ENCODE results near the gene RAB11A.

Gene RAB11A

DNA sequence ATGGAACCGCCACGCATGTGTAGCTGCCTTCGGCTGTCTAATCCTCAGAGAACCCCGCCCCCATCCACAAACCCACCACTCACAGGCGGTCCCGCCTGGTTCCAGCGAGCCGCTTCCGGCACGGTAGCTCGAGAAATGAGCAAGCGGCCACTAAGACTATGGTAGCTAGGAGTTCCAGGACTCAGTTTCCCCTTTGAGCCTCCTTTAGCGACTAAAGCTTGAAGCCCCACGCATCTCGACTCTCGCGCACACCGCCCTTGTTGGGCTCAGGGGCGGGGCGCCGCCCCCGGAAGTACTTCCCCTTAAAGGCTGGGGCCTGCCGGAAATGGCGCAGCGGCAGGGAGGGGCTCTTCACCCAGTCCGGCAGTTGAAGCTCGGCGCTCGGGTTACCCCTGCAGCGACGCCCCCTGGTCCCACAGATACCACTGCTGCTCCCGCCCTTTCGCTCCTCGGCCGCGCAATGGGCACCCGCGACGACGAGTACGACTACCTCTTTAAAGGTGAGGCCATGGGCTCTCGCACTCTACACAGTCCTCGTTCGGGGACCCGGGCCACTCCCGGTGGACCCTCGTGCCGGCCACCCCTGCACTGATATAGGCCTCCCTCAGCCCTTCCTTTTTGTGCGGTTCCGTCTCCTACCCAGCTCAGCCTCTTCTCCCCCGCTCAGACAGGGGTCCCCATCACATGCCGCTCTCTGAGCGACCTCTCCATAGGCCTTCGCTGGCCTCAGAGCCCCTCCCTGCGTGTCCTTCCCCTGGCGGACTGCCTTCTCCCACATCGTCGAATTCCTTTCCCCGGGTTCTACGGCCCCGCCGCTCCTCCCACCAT lies at the start of gene RAB11A:
Gene RAB11A, plus strand, starts transcription at position 366 of the 828 bp plus-strand sequence. Its CDS starts 95 bp downstream, at position 461.
- in situ Hi-C loops (cut with HindIII; ENCODE audit: low sequenced_read_pairs), result loop anchor here (25.0 kb wide), 1 partner anchor 232 kb away; no protein-coding TSS in a partner anchor
- DNase-seq (ENCODE audit: low read depth), result peak; percentile 89
- peak within 1 kb of the TSS; percentile 98 for H3K4me3 ChIP-seq (ENCODE audit: low read depth, low read length)
- peak; percentile 35 for TF ChIP-seq CTCF (IDR thresholded peaks at IDR 0.05; ENCODE audit: low read depth, low read length, missing control alignments)

DNA sequence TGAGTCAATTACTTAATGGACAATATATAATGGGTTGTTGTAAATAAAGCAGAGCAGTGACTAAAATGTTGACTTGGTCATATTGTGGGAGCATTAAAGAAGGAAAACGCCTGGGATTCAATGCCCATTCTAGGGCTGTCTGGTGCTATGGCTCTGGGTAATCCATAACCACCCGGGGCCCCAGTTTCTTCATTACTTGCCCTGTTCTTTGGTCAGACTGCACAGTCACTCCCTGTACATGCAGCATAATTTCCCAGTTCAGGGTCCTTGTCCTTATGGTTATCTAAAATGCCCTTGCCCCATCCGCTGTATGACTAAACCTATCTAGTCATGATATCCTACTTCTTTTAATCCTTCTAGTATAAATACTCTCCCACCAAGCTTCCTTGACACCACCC lies 49.7 kb upstream of the RAB11A start:
- no peak for TF ChIP-seq CTCF (IDR thresholded peaks at IDR 0.05; ENCODE audit: low read depth, low read length, missing control alignments)
- no peak overlapping the region for H3K4me3 ChIP-seq (ENCODE audit: low read depth, low read length)
- in situ Hi-C loops (cut with HindIII; ENCODE audit: low sequenced_read_pairs), result no loop called here
- DNase-seq (ENCODE audit: low read depth), result no peak

- in situ Hi-C loops (cut with HindIII; ENCODE audit: low sequenced_read_pairs), result no loop called here
- TF ChIP-seq CTCF (IDR thresholded peaks at IDR 0.05; ENCODE audit: low read depth, low read length, missing control alignments), result no peak
- no peak overlapping the region for H3K4me3 ChIP-seq (ENCODE audit: low read depth, low read length)
- no peak for DNase-seq (ENCODE audit: low read depth)
Observed at GRCh38 chr15:65821070-65821469, 48.2 kb upstream of the RAB11A start.

DNA sequence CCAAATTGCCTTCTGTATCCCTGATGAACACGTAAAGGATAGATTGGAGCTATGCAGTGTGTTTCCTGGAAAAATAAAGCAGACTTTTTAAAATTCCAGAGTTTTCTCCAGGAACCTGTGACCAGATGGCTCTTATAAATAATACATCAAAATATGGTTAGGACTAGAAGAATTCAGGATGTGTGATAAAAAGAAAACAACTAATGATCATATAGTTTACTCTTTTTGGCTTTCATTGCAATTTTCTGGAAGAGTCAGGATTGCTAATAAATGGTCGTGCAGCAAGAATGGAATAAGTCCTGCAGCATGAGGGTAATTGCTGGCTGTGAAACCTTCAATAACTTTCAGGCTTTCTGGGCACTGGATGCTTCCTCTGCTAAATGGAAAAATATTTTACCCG lies 47.0 kb upstream of the RAB11A start:
- TF ChIP-seq CTCF (IDR thresholded peaks at IDR 0.05; ENCODE audit: low read depth, low read length, missing control alignments), result no peak
- H3K4me3 ChIP-seq (ENCODE audit: low read depth, low read length), result no peak overlapping the region
- no peak for DNase-seq (ENCODE audit: low read depth)
- in situ Hi-C loops (cut with HindIII; ENCODE audit: low sequenced_read_pairs), result no loop called here

- in situ Hi-C loops (cut with HindIII; ENCODE audit: low sequenced_read_pairs), result no loop called here
- peak; percentile 82 for TF ChIP-seq CTCF (IDR thresholded peaks at IDR 0.05; ENCODE audit: low read depth, low read length, missing control alignments)
- peak; percentile 51 for DNase-seq (ENCODE audit: low read depth)
- H3K4me3 ChIP-seq (ENCODE audit: low read depth, low read length), result no peak overlapping the region
Observed at GRCh38 chr15:65824031-65824743, 45.1 kb upstream of the RAB11A start.

GRCh38 chr15:65824941-65825544 lies 44.2 kb upstream of the RAB11A start:
- TF ChIP-seq CTCF (IDR thresholded peaks at IDR 0.05; ENCODE audit: low read depth, low read length, missing control alignments), result no peak
- peak; percentile 13 for DNase-seq (ENCODE audit: low read depth)
- in situ Hi-C loops (cut with HindIII; ENCODE audit: low sequenced_read_pairs), result no loop called here
- no peak overlapping the region for H3K4me3 ChIP-seq (ENCODE audit: low read depth, low read length)
